KMS-11 (cell line): ENCODE results near the gene PRR12.

ENCODE experiments used
- H2AFZ ChIP-seq: fragments of 200-600 bp; sonication (generic); 2 replicates; pipeline ENCODE4 v1.6.1; 2016; ENCODE audit warnings: antibody characterized with exemption, mixed run types, low read depth
- H3K27ac ChIP-seq: fragments of 200-600 bp; sonication (generic); 2 replicates; pipeline ENCODE4 v1.6.1; 2016; ENCODE audit warnings: mild to moderate bottlenecking, mixed run types
- H3K27me3 ChIP-seq: fragments of 200-600 bp; sonication (generic); 2 replicates; pipeline ENCODE4 v1.6.1; 2017; ENCODE audit warnings: mild to moderate bottlenecking, low read depth, mixed run types, moderate library complexity; ENCODE audit not compliant: insufficient read depth
- H3K36me3 ChIP-seq: fragments of 200-600 bp; sonication (generic); 2 replicates; pipeline ENCODE4 v1.6.1; 2017; ENCODE audit warnings: mild to moderate bottlenecking, mixed run types; ENCODE audit not compliant: insufficient read depth
- H3K4me1 ChIP-seq: fragments of 200-600 bp; sonication (generic); 2 replicates; pipeline ENCODE4 v1.6.1; 2016; ENCODE audit warnings: mild to moderate bottlenecking, low read depth, mixed run types; ENCODE audit not compliant: poor library complexity, severe bottlenecking
- H3K4me2 ChIP-seq: fragments of 200-600 bp; sonication (generic); 2 replicates; pipeline ENCODE4 v1.7.0; 2016; ENCODE audit warnings: mild to moderate bottlenecking, mixed run types
- H3K4me3 ChIP-seq: fragments of 200-600 bp; sonication (generic); IDR thresholded peaks from 2 replicates; pipeline ENCODE4 v1.6.1; 2017; ENCODE audit warnings: low read depth, low read length, mixed read lengths; ENCODE audit not compliant: insufficient read depth
- H3K79me2 ChIP-seq: fragments of 200-600 bp; sonication (generic); 2 replicates; pipeline ENCODE4 v1.6.1; 2016; ENCODE audit warnings: low read depth, mixed run types; ENCODE audit not compliant: insufficient read depth
- H3K9ac ChIP-seq: fragments of 200-600 bp; sonication (generic); 2 replicates; pipeline ENCODE4 v1.6.1; 2016; ENCODE audit warnings: mild to moderate bottlenecking, mixed run types
- H4K20me1 ChIP-seq: fragments of 200-600 bp; sonication (generic); 2 replicates; pipeline ENCODE4 v1.6.1; 2016; ENCODE audit warnings: mild to moderate bottlenecking, mixed run types; ENCODE audit not compliant: insufficient read depth
- CTCF ChIP-seq: fragments of 200-600 bp; sonication (generic); conservative IDR thresholded peaks from 2 replicates; pipeline ENCODE4 v1.6.1; 2017; ENCODE audit warnings: low read depth, mild to moderate bottlenecking, antibody characterized with exemption, low read length, moderate library complexity, mixed read lengths

Gene PRR12

GRCh38 chr19:49666120-49666444 is 75.1 kb downstream of the PRR12 start:
- peak overlapping the region; percentile 59; the same call in 1 of the 2 replicates for H2AFZ ChIP-seq
- H4K20me1 ChIP-seq: no peaks in the 10 kb centered on the region
- H3K36me3 ChIP-seq: no peaks in the 10 kb centered on the region
- no peaks in the 10 kb centered on the region for H3K27me3 ChIP-seq
- peak overlapping the region; percentile 86; the same call in 1 of the 2 replicates for H3K27ac ChIP-seq
- peaks cover 24% of the 10 kb centered on the region for H3K4me1 ChIP-seq
- H3K9ac ChIP-seq: peak overlapping the region; percentile 41; the same call in 1 of the 2 replicates
- no peak for TF ChIP-seq CTCF
- peaks cover 31% of the 10 kb centered on the region for H3K79me2 ChIP-seq
- H3K4me2 ChIP-seq: peak overlapping the region; percentile 83
- H3K4me3 ChIP-seq: no peak overlapping the region

- no peak overlapping the region for H2AFZ ChIP-seq
- no peak overlapping the region for H3K4me3 ChIP-seq
- H3K4me2 ChIP-seq: peak overlapping the region; percentile 83; the same call in 1 of the 2 replicates
- no peak overlapping the region for H3K9ac ChIP-seq
- no peaks in the 10 kb centered on the region for H3K36me3 ChIP-seq
- H3K27ac ChIP-seq: no peak overlapping the region
- peaks cover 23% of the 10 kb centered on the region for H3K4me1 ChIP-seq
- no peaks in the 10 kb centered on the region for H4K20me1 ChIP-seq
- H3K27me3 ChIP-seq: no peaks in the 10 kb centered on the region
- H3K79me2 ChIP-seq: peaks cover 31% of the 10 kb centered on the region
- TF ChIP-seq CTCF: no peak
Observed at GRCh38 chr19:49667473-49667872, 76.5 kb downstream of the PRR12 start.

GRCh38 chr19:49669516-49669915 is 78.5 kb downstream of the PRR12 start:
- Histone ChIP-seq H3K27ac (no peak overlapping the region), H3K4me3 (no peak overlapping the region), H2AFZ (no peak overlapping the region), H3K4me2 (no peak overlapping the region), H3K79me2 (peaks cover 26% of the 10 kb centered on the region), H3K4me1 (peaks cover 13% of the 10 kb centered on the region), H4K20me1 (no peaks in the 10 kb centered on the region), H3K36me3 (no peaks in the 10 kb centered on the region), H3K9ac (no peak overlapping the region), H3K27me3 (no peaks in the 10 kb centered on the region)
- TF ChIP-seq CTCF: no peak

- Histone ChIP-seq H3K9ac (no peak overlapping the region), H3K4me2 (peak overlapping the region; percentile 25; the same call in 1 of the 2 replicates), H2AFZ (0 out of 2 replicates have a peak overlapping the region, but pooled peaks have one; percentile 9), H3K4me3 (no peak overlapping the region), H3K27me3 (no peaks in the 10 kb centered on the region), H3K36me3 (no peaks in the 10 kb centered on the region), H4K20me1 (no peaks in the 10 kb centered on the region), H3K27ac (no peak overlapping the region; the same call in 1 of the 2 replicates), H3K4me1 (peaks cover 18% of the 10 kb centered on the region), H3K79me2 (peaks cover 8% of the 10 kb centered on the region; the same call in 1 of the 2 replicates)
- peak; percentile 93 for TF ChIP-seq CTCF
Observed at GRCh38 chr19:49672131-49672919, 81.3 kb downstream of the PRR12 start.
